SKM-1 (cell line): ENCODE results near the gene CCDC68.

ENCODE experiments used
- DNase-seq: peaks from one replicate; lab custom pipeline; 2025; ENCODE audit not compliant: unreplicated experiment; lab: John Stamatoyannopoulos, UW

The CCDC68 gene

GRCh38 chr18:54961868-54962267 lies 2.6 kb upstream of the CCDC68 start:
- no peak for DNase-seq

- DNase-seq, result no peak
These were observed 1.8 kb upstream of the CCDC68 start for GRCh38 chr18:54961016-54961423.

- no peak for DNase-seq
These were observed 936 bp upstream of the CCDC68 start for GRCh38 chr18:54960197-54960596.

GRCh38 chr18:54957996-54958395 lies 1.3 kb downstream of the CCDC68 start:
- DNase-seq, result no peak

GRCh38 chr18:54957296-54957832 lies 1.9 kb downstream of the CCDC68 start:
- DNase-seq, result no peak

- no peak for DNase-seq
These were observed 2.8 kb downstream of the CCDC68 start for GRCh38 chr18:54956506-54956905.

GRCh38 chr18:54952026-54952425 lies 7.2 kb downstream of the CCDC68 start:
- no peak for DNase-seq

GRCh38 chr18:54950221-54950620 lies 9.0 kb downstream of the CCDC68 start:
- DNase-seq, result no peak

GRCh38 chr18:54949588-54949987 lies 9.7 kb downstream of the CCDC68 start:
- no peak for DNase-seq

- no peak for DNase-seq
These were observed 10.9 kb downstream of the CCDC68 start for GRCh38 chr18:54948350-54948837.

- DNase-seq, result no peak
These were observed 12.2 kb downstream of the CCDC68 start for GRCh38 chr18:54947091-54947490.

GRCh38 chr18:54946149-54946581 lies 13.1 kb downstream of the CCDC68 start:
- no peak for DNase-seq

GRCh38 chr18:54945576-54946125 lies 13.6 kb downstream of the CCDC68 start:
- DNase-seq, result no peak

- no peak for DNase-seq
These were observed 16.7 kb downstream of the CCDC68 start for GRCh38 chr18:54942569-54942968.

- DNase-seq, result no peak
These were observed 17.1 kb downstream of the CCDC68 start for GRCh38 chr18:54942144-54942543.

GRCh38 chr18:54939361-54939917 lies 19.8 kb downstream of the CCDC68 start:
- no peak for DNase-seq

- no peak for DNase-seq
These were observed 20.8 kb downstream of the CCDC68 start for GRCh38 chr18:54938506-54938905.

GRCh38 chr18:54932472-54932871 lies 26.8 kb downstream of the CCDC68 start:
- no peak for DNase-seq

- no peak for DNase-seq
These were observed 28.1 kb downstream of the CCDC68 start for GRCh38 chr18:54931152-54931551.

GRCh38 chr18:54928236-54928635 lies 31.0 kb downstream of the CCDC68 start:
- DNase-seq, result no peak

GRCh38 chr18:54926593-54927325 lies 32.5 kb downstream of the CCDC68 start:
- no peak for DNase-seq

GRCh38 chr18:54924948-54925347 lies 34.3 kb downstream of the CCDC68 start:
- no peak for DNase-seq
